Erythroblast (primary cell): ENCODE results near the gene ITPR1.

ENCODE experiments used
- GATA1 ChIP-seq: IDR thresholded peaks from 2 replicates; pipeline ENCODE4 v1.6.1; 2011; ENCODE audit warnings: low read depth, mild to moderate bottlenecking, control low read depth, low read length, moderate library complexity
- POLR2A ChIP-seq: IDR thresholded peaks from 2 replicates; pipeline ENCODE4 v1.6.1; 2011; ENCODE audit warnings: mild to moderate bottlenecking, low read length

DNA sequence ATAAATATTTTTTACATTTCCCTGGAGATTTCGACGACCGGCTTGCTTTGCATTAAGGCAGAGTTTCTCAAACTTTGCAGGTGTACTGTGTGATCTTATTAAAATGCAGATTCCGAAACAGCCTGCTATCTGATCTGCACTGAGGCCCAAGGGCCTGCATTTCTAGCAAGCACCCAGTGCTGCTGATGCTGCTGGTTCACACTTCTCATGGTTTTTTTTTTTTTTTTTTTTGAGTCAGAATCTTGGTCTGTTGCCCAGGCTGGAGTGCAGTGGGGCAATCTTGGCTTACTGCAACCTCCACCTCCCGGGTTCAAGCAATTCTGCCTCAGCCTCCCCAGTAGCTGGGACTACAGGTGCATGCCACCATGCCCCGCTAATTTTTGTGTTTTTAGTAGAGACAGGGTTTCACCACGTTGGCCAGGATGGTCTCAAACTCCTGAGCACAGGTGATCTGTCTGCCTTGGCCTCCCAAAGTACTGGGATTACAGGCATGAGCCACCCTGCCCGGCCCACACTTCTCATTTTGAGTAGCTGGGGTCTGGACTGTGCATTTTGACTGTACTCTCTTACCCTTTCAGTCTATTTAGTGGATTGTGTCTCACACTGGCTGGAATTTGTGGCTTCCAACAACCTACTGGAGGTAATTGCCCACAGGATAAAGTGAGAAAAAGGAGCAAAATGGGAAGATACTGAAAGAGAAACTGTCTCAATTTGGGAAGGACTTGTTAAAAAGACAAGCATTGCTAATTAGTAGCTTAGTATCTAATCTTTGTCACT lies 94.1 kb downstream of the ITPR1 start:
- TF ChIP-seq POLR2A: no peak
- no peak for TF ChIP-seq GATA1
